K562 (cell line): ENCODE measurements around the gene VMP1. TPM values are rescaled to one million over a fixed set of nuclear protein-coding genes. Genes with fewer than 3 reads are reported as not detected.

Experiments
- ATAC-seq: fragments of 200-7000 bp; cut with Tn5 transposase; 3 replicates; pipeline ENCODE4 v1.9.1; 2020; ENCODE audit warnings: moderate library complexity
- BruUV-seq: library from RNA; stranded (reverse); fragments of 400-500 nt; replicated peaks from 2 replicates; lab custom pipeline; 2021; lab: Mats Ljungman, UMichigan
- CTCF ChIA-PET: fragments of 300-600 bp; formaldehyde crosslinking; extraction: SDS; loops from one replicate; lab custom pipeline; 2021; ENCODE audit warnings: low intra/inter-chr PET ratio; lab: Yijun Ruan, JAX
- POLR2A ChIA-PET: fragments of 300-600, 350-650 bp; sonication (Branson Sonifier 250); formaldehyde crosslinking; extraction: SDS; loops from one replicate; lab custom pipeline; 2021; ENCODE audit warnings: antibody characterized with exemption, inconsistent platforms; lab: Yijun Ruan, JAX
- DNase-seq, 4 experiments: peaks; one replicate each; pipeline versions ENCODE4 v3.0.0 to v3.0.0-alpha.2; 2011 to 2018; ENCODE audit warnings: low spot score in 3 of 4, mixed read lengths in 3 of 4; ENCODE audit errors: extremely low read depth in 1 of 4
- FAIRE-seq: peaks from 2 replicates; lab custom pipeline; 2011; peaks lifted over from hg19 to GRCh38; lab: Jason Lieb, UNC
- H2AFZ ChIP-seq: 2 replicates; pipeline ENCODE4 v1.6.0; 2011; ENCODE audit warnings: low read depth, low read length, control low read depth, inconsistent platforms
- H3K27ac ChIP-seq: fragments of 200-600 bp; 3 replicates; pipeline ENCODE4 v1.8.0; 2011; ENCODE audit warnings: low read depth, mild to moderate bottlenecking, control low read depth, inconsistent platforms, low read length, moderate library complexity, mixed read lengths; ENCODE audit errors: extremely low read depth
- H3K27me3 ChIP-seq, 2 experiments: fragments of 300-600 bp in 1 of 2; 2 replicates in 1 of 2; 3 replicates in 1 of 2; pipeline versions ENCODE4 v1.6.0 to v1.8.0; 2011; ENCODE audit warnings: inconsistent platforms in 2 of 2, low read length in 2 of 2, mild to moderate bottlenecking in 1 of 2, mixed read lengths in 1 of 2, moderate library complexity in 1 of 2; ENCODE audit not compliant: control insufficient read depth in 2 of 2, insufficient read depth in 2 of 2
- H3K36me3 ChIP-seq: fragments of 300-600 bp; 3 replicates; pipeline ENCODE4 v1.8.0; 2011; ENCODE audit warnings: mild to moderate bottlenecking, low read length, inconsistent platforms; ENCODE audit not compliant: control insufficient read depth, insufficient read depth
- H3K4me1 ChIP-seq, 2 experiments: fragments of 200-600 bp in 1 of 2; replicated peaks in 1 of 2; 2 replicates in 1 of 2; 3 replicates in 1 of 2; pipeline versions ENCODE4 v1.5.1 to v1.8.0; 2011; ENCODE audit warnings: inconsistent platforms in 2 of 2, low read length in 2 of 2, mild to moderate bottlenecking in 1 of 2, mixed read lengths in 1 of 2, moderate library complexity in 1 of 2; ENCODE audit not compliant: control insufficient read depth in 2 of 2, insufficient read depth in 2 of 2
- H3K4me2 ChIP-seq: 2 replicates; pipeline ENCODE4 v1.6.1; 2011; ENCODE audit warnings: low read length, control low read depth, inconsistent platforms, mixed read lengths; ENCODE audit not compliant: insufficient read depth
- H3K4me3 ChIP-seq: fragments of 200-600 bp; sonication (generic), shearing (Covaris generic); 2 replicates; pipeline ENCODE4 v1.5.1; 2016; ENCODE audit warnings: control low read depth, inconsistent platforms
- H3K79me2 ChIP-seq: fragments of 200-600 bp; 3 replicates; pipeline ENCODE4 v1.8.0; 2011; ENCODE audit warnings: low read length, inconsistent platforms; ENCODE audit not compliant: control insufficient read depth, insufficient read depth
- H3K9ac ChIP-seq, 2 experiments: 2 replicates each; pipeline versions ENCODE4 v1.6.0 to v1.6.1; 2011; ENCODE audit warnings: low read depth in 2 of 2, low read length in 2 of 2, control low read depth in 1 of 2, inconsistent platforms in 1 of 2, mild to moderate bottlenecking in 1 of 2, mixed read lengths in 1 of 2; ENCODE audit not compliant: insufficient read depth in 1 of 2
- H3K9me1 ChIP-seq: one replicate; pipeline ENCODE4 v1.6.0; 2011; ENCODE audit warnings: inconsistent platforms, mild to moderate bottlenecking, low read length, moderate library complexity; ENCODE audit not compliant: control insufficient read depth, insufficient read depth
- H3K9me3 ChIP-seq: replicated peaks from 2 replicates; pipeline ENCODE4 v1.5.1; 2011; ENCODE audit warnings: low read depth, low read length, inconsistent platforms; ENCODE audit not compliant: control insufficient read depth, insufficient read depth
- H4K20me1 ChIP-seq: replicated peaks from 2 replicates; pipeline ENCODE4 v1.6.1; 2011; ENCODE audit warnings: low read length, inconsistent platforms, mixed read lengths; ENCODE audit not compliant: control insufficient read depth, insufficient read depth
- CHD1 ChIP-seq: fragments of 200-600 bp; sonication (generic); IDR thresholded peaks from one replicate; pipeline ENCODE4 v1.6.1; 2012; ENCODE audit warnings: mild to moderate bottlenecking, moderate library complexity, low read length, inconsistent platforms
- GTF2E2 ChIP-seq: fragments of 200-800 bp; sonication (Bioruptor generic); IDR thresholded peaks from 2 replicates; pipeline ENCODE4 v1.6.1; 2016; ENCODE audit warnings: missing genetic modification characterization, missing compliant biosample characterization
- HDGF ChIP-seq: fragments of 450-650 bp; IDR thresholded peaks from 2 replicates; pipeline ENCODE4 v1.6.1; 2016
- HSF4 ChIP-seq: fragments of 250-450 bp; sonication (Bioruptor Pico); IDR thresholded peaks from 2 replicates; pipeline ENCODE4 v2.1.2; 2022; ENCODE audit warnings: mild to moderate bottlenecking, moderate library complexity, borderline replicate concordance
- SIN3A ChIP-seq, 2 experiments: fragments of 150-350 bp in 1 of 2; IDR thresholded peaks; 2 replicates each; pipeline ENCODE4 v1.6.1; 2011 to 2016; ENCODE audit warnings: borderline replicate concordance in 2 of 2, low read depth in 2 of 2, low read length in 2 of 2, mild to moderate bottlenecking in 2 of 2, moderate library complexity in 2 of 2; ENCODE audit not compliant: control insufficient read depth in 1 of 2
- THRB ChIP-seq: fragments of 450-650 bp; formaldehyde crosslinking; conservative IDR thresholded peaks from 2 replicates; pipeline ENCODE4 v1.4.0; 2022; ENCODE audit warnings: mild to moderate bottlenecking, missing genetic modification characterization
- whole genome bisulfite sequencing: fragments of 100-300 bp; shearing (Covaris generic); methylation state at CpG from one replicate; pipeline ENCODE4 v1.1.6; 2016; ENCODE audit warnings: low coverage, mixed read lengths; ENCODE audit not compliant: insufficient coverage; ENCODE audit errors: missing lambda C conversion rate; 5-methylcytosine and 5-hydroxymethylcytosine counted together
- in situ Hi-C: fragments of 300-500 bp; cut with MboI; formaldehyde crosslinking; loops from 4 replicates; pipeline ENCODE4 v1.15.0; 2018; ENCODE audit warnings: inconsistent platforms, mixed read lengths
- intact Hi-C: fragments of 100-400 bp; cut with micrococcal nuclease; formaldehyde crosslinking; loops from 2 replicates; pipeline ENCODE4 v1.14.2; 2022
- polyA plus RNA-seq, 8 experiments: library from polyadenylated mRNA; depleted of rRNA in 4 of 8; stranded (reverse) in 5 of 8; unstranded in 3 of 8; fragments of >200 nt; fragmentation: Nextera tagmentation in 2 of 8; fragmentation: Illumina TruSeq in 1 of 8; extraction: Ambion mirVana in 2 of 8; extraction: Trizol in 1 of 8; gene quantifications; 2 replicates each; pipeline versions ENCODE4 v1.2.1 to v1.2.3, GENCODE V29; 2011 to 2014; ENCODE audit warnings: inconsistent platforms in 1 of 8, missing spikeins in 1 of 8
- total RNA-seq, 7 experiments: library from RNA; depleted of rRNA in 6 of 7; stranded (reverse); fragments of >200 nt in 6 of 7; fragmentation: Illumina TruSeq in 2 of 7; extraction: Trizol in 2 of 7; gene quantifications; 2 replicates each; pipeline versions ENCODE4 v1.2.1 to v1.2.3, GENCODE V29; 2011 to 2021; ENCODE audit warnings: low replicate concordance in 1 of 7

Gene VMP1
- total and polyA plus RNA-seq, 9 of the 15 experiments (the other 6 are each of a cell fraction or from before 2014, with no cell fraction given), result 123 to 304 (median 151) TPM

- Histone ChIP-seq H3K27me3 (no peaks in the 10 kb centered on the region), H3K36me3 (peaks cover 1% of the 10 kb centered on the region; the same call in 1 of the 3 replicates), H3K4me2 (peak overlapping the region; percentile 9; the same call in 1 of the 2 replicates), H4K20me1 (no peaks in the 10 kb centered on the region), H2AFZ (no peak overlapping the region), H3K9me1 (no peaks in the 10 kb centered on the region), H3K4me3 (no peak overlapping the region), H3K79me2 (peaks cover 14% of the 10 kb centered on the region), H3K27ac (peak overlapping the region; percentile 91), H3K9ac (peak overlapping the region in 1 of 2 experiments; percentile 61; a peak in 2 of 4 replicates), H3K9me3 (no peaks in the 10 kb centered on the region), H3K4me1 (peaks cover 9 to 58% of the 10 kb centered on the region in 2 experiments; a peak in 4 of 5 replicates)
- DNase-seq (no peak), FAIRE-seq (no peak), ATAC-seq (no peak)
- ChIA-PET POLR2A (interaction anchor here (0.8 to 3.5 kb wide), 5 partner anchors 10 to 70 kb away, joined by 3 to 28 read pairs (median 5); no protein-coding TSS in a partner anchor), CTCF (no interaction called here)
- no TSS peak for BruUV-seq
- TF ChIP-seq HDGF, result no peak
- no peak for TF ChIP-seq THRB (CRISPR knock-in tag)
- WGBS, result 70% methylated on average over 5 of the region's 5 CpGs
- in situ Hi-C loops (no loop called here), intact Hi-C loops (no loop called here)
Observed at GRCh38 chr17:59827721-59828477, 120.4 kb downstream of the VMP1 start.

- Histone ChIP-seq H3K9me1 (no peaks in the 10 kb centered on the region), H3K4me2 (peak overlapping the region; percentile 9; the same call in 1 of the 2 replicates), H3K9ac (peak overlapping the region in 1 of 2 experiments; percentile 61; a peak in 2 of 4 replicates), H4K20me1 (no peaks in the 10 kb centered on the region), H3K79me2 (peaks cover 16% of the 10 kb centered on the region), H3K27me3 (no peaks in the 10 kb centered on the region), H3K4me3 (no peak overlapping the region), H3K4me1 (peaks cover 9 to 63% of the 10 kb centered on the region in 2 experiments; a peak in 4 of 5 replicates), H3K9me3 (no peaks in the 10 kb centered on the region), H3K36me3 (peaks cover 2% of the 10 kb centered on the region; the same call in 1 of the 3 replicates), H2AFZ (no peak overlapping the region), H3K27ac (peak overlapping the region; percentile 91)
- TF ChIP-seq SIN3A (IDR thresholded peaks at IDR 0.05; ENCODE audit: borderline replicate concordance in 2 of 2, control insufficient read depth in 1 of 2, low read depth in 2 of 2, low read length in 2 of 2) (no peak), HSF4 (CRISPR knock-in tag) (no peak), GTF2E2 (0 out of 2 replicates have a peak, but pooled peaks have one; percentile 14), CHD1 (no peak)
- in situ Hi-C loops (no loop called here), intact Hi-C loops (no loop called here)
- BruUV-seq, result no TSS peak
- WGBS, result 28% methylated on average over 2 of the region's 2 CpGs
- ATAC-seq (no peak), DNase-seq (no peak), FAIRE-seq (no peak)
- ChIA-PET CTCF (no interaction called here), POLR2A (interaction anchor here (0.8 to 3.5 kb wide), 4 partner anchors 10 to 71 kb away, joined by 3 to 28 read pairs (median 6); no protein-coding TSS in a partner anchor)
Observed at GRCh38 chr17:59828478-59828760, 121.0 kb downstream of the VMP1 start.
